Measurements from ENCODE around the gene TCAP. TPM values are rescaled to one million over a fixed set of nuclear protein-coding genes. Genes with fewer than 3 reads are reported as not detected.

Gene TCAP
- total RNA-seq, 1 donor from 2014 or later: 1.3 TPM

DNA sequence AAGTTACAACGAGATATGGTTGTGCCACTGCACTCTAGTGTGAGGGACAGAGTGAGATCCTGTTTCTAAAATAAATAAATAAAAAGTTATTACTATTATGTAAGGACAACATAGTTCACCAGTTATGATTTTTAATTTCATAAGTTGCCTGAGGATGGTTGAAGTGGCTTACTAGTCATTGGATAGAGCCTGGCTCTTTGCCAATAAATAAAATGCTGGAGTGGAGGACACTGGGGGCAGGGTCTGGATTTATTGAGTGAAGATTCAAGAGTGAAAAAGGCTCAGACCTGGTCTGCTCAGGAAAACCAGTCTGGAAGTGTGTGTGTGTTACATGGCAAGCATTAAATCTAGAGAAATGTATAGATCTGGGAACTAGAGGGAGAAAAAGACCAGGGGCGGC, 26.1 kb upstream of the TCAP start:
- H3K4me1 Mint-ChIP-seq (ENCODE audit: unreplicated experiment): peaks cover 56% of the 10 kb centered on the region

DNA sequence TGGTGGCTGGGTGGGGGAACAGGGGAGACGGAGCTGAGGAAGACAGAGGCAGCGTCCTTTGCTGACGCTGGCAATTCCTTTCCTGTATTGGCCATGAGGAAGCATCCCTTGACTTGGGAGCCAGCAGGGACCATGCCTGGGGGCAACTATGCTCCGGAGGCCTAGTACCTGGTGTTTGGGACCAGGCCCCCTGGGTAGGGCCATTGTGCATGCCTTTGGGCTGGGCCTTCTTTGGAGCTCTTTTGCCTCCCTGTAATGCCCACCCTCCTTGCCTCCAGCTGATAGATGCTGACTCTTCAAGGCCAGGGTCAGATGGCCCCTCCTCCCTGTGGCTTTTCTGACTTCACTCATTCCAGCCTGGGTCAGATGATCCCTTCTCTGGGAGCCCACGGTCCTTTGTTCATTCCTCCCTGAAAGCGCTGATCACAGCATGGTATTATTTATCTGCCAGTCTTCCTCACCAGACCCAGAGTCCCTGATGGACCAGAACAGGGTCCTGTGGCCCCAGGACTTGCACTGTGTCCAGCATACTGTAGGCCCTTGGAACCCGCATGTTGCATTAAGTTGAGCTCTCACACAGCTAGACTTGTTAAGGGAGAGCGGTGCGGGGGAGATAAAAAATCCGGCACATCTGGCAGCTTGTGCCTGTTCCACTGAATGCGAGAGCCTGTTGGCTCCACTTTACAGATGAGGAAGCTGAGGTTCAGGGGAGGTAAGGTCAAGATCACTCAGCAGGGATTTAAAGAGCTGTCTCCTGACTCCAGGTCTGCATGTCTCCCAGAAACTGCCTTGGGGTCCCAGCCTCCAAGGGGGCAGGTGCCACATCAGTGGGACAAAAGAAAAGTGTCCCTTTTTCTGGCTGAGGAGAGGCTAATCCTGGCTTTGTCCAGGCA, 25.3 kb upstream of the TCAP start:
- H3K27me3 Mint-ChIP-seq (ENCODE audit: unreplicated experiment): no peaks in the 10 kb centered on the region
- DNase-seq (ENCODE audit: extremely low spot score, unreplicated experiment): no peak
- no peak overlapping the region for H3K27ac Mint-ChIP-seq (ENCODE audit: unreplicated experiment)
- TF ChIP-seq, protein P1, sequence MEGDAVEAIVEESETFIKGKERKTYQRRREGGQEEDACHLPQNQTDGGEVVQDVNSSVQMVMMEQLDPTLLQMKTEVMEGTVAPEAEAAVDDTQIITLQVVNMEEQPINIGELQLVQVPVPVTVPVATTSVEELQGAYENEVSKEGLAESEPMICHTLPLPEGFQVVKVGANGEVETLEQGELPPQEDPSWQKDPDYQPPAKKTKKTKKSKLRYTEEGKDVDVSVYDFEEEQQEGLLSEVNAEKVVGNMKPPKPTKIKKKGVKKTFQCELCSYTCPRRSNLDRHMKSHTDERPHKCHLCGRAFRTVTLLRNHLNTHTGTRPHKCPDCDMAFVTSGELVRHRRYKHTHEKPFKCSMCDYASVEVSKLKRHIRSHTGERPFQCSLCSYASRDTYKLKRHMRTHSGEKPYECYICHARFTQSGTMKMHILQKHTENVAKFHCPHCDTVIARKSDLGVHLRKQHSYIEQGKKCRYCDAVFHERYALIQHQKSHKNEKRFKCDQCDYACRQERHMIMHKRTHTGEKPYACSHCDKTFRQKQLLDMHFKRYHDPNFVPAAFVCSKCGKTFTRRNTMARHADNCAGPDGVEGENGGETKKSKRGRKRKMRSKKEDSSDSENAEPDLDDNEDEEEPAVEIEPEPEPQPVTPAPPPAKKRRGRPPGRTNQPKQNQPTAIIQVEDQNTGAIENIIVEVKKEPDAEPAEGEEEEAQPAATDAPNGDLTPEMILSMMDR (IDR thresholded peaks at IDR 0.05): no peak
- no peaks in the 10 kb centered on the region for H3K36me3 Mint-ChIP-seq (ENCODE audit: unreplicated experiment)
- peaks cover 53% of the 10 kb centered on the region for H3K4me1 Mint-ChIP-seq (ENCODE audit: unreplicated experiment)
- no peaks in the 10 kb centered on the region for H3K9me3 Mint-ChIP-seq (ENCODE audit: unreplicated experiment)
- no peak overlapping the region for H3K4me3 Mint-ChIP-seq (ENCODE audit: unreplicated experiment)

More for the DNA sequence above, 26.1 kb upstream of the TCAP start:
- no peak overlapping the region for H3K4me3 Mint-ChIP-seq (ENCODE audit: unreplicated experiment)
- DNase-seq (ENCODE audit: extremely low spot score, unreplicated experiment): no peak
- no peaks in the 10 kb centered on the region for H3K9me3 Mint-ChIP-seq (ENCODE audit: unreplicated experiment)
- H3K27me3 Mint-ChIP-seq (ENCODE audit: unreplicated experiment): no peaks in the 10 kb centered on the region
- TF ChIP-seq, protein P1 (IDR thresholded peaks at IDR 0.05): no peak
- no peak overlapping the region for H3K27ac Mint-ChIP-seq (ENCODE audit: unreplicated experiment)
- H3K36me3 Mint-ChIP-seq (ENCODE audit: unreplicated experiment): no peaks in the 10 kb centered on the region

DNA sequence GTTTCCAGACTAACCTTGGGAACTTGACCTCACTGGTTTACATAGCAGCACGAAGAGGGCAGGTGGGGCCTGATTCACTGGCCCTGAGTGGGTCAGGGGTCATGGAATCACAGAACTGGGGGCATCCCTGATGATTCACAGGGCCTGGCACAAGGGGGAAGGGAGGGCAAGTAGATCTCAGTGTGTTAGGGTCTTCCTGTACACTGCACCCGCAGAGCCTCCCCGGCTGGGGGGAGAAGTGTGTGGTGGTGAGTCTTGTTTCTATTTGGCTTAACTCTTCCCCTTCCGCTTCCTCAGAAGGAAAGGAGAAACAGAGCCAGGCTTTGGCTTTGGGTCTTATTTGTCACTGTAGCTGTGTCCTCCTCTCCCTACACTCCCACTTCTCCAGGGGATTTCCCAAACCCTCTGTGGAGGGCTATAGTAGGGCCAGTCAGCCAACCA, 24.5 kb upstream of the TCAP start:
- Mint-ChIP-seq H3K36me3 (ENCODE audit: unreplicated experiment) (no peaks in the 10 kb centered on the region), H3K4me3 (ENCODE audit: unreplicated experiment) (no peak overlapping the region), H3K4me1 (ENCODE audit: unreplicated experiment) (peaks cover 53% of the 10 kb centered on the region), H3K9me3 (ENCODE audit: unreplicated experiment) (no peaks in the 10 kb centered on the region), H3K27me3 (ENCODE audit: unreplicated experiment) (no peaks in the 10 kb centered on the region), H3K27ac (ENCODE audit: unreplicated experiment) (no peak overlapping the region)
- DNase-seq (ENCODE audit: extremely low spot score, unreplicated experiment): no peak
- TF ChIP-seq, protein P1 (IDR thresholded peaks at IDR 0.05): no peak

DNA sequence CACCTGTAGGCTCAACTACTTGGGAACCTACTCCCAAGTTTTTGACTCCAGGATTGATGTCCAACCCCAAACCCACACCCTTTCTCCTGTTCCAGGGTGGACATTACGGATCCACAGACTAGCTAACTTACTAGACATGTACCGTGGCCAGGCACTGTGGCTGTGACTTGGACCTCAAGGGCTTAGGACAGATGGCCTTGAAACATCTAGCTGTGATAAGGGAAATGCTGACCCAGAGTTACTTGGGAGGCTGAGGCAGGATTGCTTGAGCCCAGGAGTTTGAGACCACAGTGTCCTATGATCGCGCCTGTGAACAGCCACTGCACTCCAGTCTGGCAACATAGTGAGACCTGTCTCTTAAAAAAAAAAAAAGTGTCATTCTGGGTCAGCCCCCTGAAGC, 24.1 kb upstream of the TCAP start:
- H3K36me3 Mint-ChIP-seq (ENCODE audit: unreplicated experiment): no peaks in the 10 kb centered on the region
- DNase-seq (ENCODE audit: extremely low spot score, unreplicated experiment): no peak
- TF ChIP-seq, protein P1 (IDR thresholded peaks at IDR 0.05): no peak
- H3K4me3 Mint-ChIP-seq (ENCODE audit: unreplicated experiment): no peak overlapping the region
- H3K27ac Mint-ChIP-seq (ENCODE audit: unreplicated experiment): no peak overlapping the region
- no peaks in the 10 kb centered on the region for H3K9me3 Mint-ChIP-seq (ENCODE audit: unreplicated experiment)
- H3K27me3 Mint-ChIP-seq (ENCODE audit: unreplicated experiment): no peaks in the 10 kb centered on the region
- peaks cover 53% of the 10 kb centered on the region for H3K4me1 Mint-ChIP-seq (ENCODE audit: unreplicated experiment)

DNA sequence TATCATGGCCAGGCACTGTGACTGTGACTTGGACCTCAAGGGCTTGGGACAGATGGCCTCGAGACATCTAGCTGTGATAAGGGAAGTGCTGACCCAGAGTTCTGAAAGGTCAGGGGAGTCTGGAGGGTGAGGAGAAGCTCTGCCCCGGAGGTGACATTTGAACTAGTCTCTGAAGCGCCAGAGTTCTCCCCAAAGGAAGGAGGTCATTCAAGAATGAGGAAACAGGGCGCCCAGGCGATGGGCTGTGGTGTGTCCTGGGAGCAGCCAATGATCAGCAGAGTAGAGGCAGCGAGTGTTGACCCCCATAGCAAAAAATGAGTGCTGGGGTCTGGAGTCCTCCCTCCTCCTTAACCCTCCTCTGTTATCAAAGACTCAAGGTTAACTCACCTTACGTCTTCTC, 23.3 kb upstream of the TCAP start:
- Mint-ChIP-seq H3K4me1 (ENCODE audit: unreplicated experiment) (peaks cover 50% of the 10 kb centered on the region), H3K27ac (ENCODE audit: unreplicated experiment) (no peak overlapping the region), H3K27me3 (ENCODE audit: unreplicated experiment) (no peaks in the 10 kb centered on the region), H3K36me3 (ENCODE audit: unreplicated experiment) (no peaks in the 10 kb centered on the region), H3K9me3 (ENCODE audit: unreplicated experiment) (no peaks in the 10 kb centered on the region), H3K4me3 (ENCODE audit: unreplicated experiment) (no peak overlapping the region)
- no peak for DNase-seq (ENCODE audit: extremely low spot score, unreplicated experiment)
- TF ChIP-seq, protein P1 (IDR thresholded peaks at IDR 0.05): no peak

Data from osteocyte (in vitro differentiated cells).